GM18909 (cell line): ENCODE results near the gene SP7.
"Not testable (repeated sequence)": the region's sequence is repeated elsewhere in the genome, so short reads cannot be mapped to it uniquely, and the experiment has no call there.

ENCODE experiments used
- ATAC-seq: cut with Tn5 transposase; IDR thresholded peaks from one replicate; pipeline ENCODE4 v1.9.1; 2021; ENCODE audit warnings: mild to moderate bottlenecking; ENCODE audit not compliant: unreplicated experiment, poor library complexity

The SP7 gene

DNA sequence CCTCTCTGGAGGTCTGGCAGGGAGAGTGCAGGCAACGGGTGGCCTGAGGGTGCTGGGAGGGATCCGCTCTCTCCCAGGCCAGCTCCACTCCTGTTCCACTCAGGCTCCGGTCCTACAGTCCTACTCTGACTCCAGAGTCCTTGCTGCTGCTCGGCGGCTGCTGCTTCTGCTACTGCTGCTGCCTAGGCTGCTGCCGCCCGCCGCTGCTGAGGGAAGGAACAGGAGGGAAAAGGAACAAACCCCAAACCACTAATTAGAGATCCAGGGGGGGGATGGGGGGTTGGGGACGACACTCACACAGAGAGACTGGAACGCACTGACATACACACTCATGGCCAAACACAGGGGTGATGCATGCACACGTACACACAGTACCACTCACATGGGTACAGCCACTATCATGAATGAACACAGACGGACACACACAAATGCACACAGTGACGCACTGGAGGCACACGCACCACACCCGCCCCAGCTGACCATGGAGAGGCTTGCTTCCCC is at the start of gene SP7:
Gene SP7, minus strand, starts transcription at position 174 of the 501 bp plus-strand sequence. CDS start 708 bp downstream, outside the sequence.
- ATAC-seq: no peak

DNA sequence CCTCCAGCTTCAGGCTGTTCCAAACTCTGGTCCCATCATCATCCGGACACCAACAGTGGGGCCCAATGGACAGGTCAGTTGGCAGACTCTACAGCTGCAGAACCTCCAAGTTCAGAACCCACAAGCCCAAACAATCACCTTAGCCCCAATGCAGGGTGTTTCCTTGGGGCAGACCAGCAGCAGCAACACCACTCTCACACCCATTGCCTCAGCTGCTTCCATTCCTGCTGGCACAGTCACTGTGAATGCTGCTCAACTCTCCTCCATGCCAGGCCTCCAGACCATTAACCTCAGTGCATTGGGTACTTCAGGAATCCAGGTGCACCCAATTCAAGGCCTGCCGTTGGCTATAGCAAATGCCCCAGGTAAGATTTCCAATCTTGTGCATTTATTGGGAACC is 47.1 kb upstream of the SP7 start:
- ATAC-seq: no peak

DNA sequence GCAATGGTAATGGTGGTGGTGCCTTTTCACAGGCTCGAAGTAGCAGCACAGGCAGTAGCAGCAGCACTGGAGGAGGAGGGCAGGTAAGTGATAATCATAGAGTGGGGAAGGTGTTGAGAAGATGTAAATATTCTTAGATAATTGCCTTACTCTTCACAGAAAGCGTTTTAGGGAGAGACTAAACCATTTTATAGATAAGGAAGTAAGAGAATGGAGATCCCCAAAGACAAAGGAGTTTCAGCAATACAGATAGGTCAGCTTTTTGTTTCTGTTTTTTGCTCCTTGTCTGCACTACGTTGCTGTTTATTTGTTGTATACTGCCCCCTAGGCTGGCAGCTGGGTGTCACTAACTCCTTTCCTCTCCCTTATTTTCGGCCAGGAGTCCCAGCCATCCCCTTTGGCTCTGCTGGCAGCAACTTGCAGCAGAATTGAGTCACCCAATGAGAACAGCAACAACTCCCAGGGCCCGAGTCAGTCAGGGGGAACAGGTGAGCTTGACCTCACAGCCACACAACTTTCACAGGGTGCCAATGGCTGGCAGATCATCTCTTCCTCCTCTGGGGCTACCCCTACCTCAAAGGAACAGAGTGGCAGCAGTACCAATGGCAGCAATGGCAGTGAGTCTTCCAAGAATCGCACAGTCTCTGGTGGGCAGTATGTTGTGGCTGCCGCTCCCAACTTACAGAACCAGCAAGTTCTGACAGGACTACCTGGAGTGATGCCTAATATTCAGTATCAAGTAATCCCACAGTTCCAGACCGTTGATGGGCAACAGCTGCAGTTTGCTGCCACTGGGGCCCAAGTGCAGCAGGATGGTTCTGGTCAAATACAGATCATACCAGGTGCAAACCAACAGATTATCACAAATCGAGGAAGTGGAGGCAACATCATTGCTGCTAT is 45.8 kb upstream of the SP7 start:
- no peak for ATAC-seq

DNA sequence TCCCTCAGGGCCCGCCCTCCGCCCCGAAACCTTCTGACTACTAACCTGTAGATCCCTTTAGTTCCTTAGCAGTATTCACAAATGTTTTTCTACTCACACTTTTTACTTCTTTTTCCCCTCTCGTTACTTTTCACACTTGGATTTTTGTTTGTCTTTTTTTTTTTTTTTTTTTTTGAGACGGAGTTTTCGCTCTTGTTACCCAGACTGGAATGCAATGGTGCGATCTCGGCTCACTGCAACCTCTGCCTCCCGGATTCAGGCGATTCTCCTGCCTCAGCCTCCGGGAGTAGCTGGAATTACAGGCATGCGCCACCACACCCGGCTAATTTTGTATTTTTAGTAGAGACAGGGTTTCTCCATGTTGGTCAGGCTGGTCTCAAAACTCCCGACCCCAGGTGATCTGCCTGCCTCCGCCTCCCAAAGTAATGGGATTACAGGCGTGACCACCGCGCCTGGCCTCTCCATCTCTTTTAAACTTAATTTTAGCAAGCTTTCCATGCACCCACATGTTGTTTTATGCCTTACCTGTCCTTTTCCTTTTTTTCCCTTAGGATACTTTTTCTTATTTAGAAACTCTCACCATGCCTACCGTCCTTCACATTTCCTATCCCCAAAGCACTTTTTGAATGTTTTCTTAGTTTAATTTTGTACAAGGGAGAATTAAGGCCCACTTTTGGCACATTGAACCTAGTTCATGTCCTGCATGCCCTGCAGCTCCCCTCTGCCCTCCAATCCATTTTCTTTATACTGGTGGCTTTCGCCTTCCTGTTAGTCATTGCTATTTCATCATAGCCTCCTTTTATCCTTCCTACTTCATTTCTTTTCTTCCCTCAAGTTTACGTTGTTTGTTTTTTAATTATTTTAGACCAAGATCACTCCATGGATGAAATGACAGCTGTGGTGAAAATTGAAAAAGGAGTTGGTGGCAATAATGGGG is 44.9 kb upstream of the SP7 start:
- no peak for ATAC-seq

DNA sequence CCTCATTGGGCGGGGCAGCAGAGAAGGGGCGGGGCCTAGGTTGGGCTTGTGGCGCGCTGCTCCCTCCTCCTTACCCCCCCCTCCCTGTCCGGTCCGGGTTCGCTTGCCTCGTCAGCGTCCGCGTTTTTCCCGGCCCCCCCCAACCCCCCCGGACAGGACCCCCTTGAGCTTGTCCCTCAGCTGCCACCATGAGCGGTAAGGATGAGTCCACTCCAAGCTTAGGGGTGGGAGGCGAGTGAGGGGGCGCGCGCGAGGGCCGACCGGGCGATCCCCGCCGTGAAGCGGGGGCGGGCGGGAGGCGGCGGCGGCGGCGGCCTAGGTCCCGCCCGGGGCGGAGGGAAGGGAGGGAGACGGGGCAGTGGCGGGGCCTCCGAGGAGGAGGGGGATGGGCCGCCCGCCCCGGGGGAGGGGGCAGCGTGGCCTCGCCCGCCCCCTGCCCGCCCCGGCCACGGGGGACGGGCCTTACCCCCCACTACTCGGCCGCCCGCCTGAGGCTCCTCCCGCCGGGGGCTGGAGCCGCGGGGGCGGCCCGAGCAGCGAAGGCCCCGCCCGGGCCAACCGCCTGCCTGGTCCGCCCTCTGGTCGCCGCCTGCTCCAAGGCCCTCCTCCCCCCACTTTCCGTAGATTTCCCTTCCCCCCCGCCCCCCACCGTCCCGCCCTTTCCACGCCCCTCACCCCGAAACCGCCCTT is 44.1 kb upstream of the SP7 start, which contains the start of gene SP1:
Gene SP1, plus strand, starts transcription at position 73 of the 690 bp plus-strand sequence. Its CDS starts 116 bp downstream, at position 189.
- peak; percentile 41 for ATAC-seq

DNA sequence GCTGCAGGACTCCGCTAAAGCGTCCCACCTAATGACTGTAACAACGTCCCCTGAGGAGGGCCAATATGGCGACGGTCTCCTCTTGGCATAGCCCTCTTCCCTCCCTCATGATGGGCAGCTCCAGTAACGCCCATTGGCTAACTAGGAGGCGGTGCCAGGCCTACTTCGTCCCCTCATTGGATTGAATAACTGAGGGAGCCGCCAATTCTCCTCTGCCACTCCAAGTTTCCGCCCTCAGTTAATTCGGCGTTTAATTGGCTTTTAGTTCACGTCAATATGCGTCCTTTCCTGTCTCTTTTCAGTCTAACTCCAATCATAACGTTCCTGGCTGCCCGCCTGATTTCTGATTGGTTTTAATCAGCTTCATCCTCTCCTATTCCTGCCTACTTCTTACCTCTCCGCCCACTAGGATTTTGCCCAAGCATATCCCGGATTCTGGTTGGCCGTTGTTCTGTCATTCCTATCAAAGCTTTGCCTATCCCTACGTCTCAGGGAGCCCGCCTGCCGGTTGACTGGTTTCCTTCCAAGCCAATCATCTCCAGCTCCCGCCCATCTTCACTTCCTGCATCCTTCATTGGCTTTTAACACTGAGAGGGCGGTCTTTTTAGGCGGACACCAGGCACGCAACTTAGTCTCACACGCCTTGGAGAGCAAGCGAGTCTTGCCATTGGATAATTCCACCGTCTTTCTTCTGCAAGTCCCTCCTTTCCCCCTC is 43.4 kb upstream of the SP7 start:
- ATAC-seq: peak; percentile 76

DNA sequence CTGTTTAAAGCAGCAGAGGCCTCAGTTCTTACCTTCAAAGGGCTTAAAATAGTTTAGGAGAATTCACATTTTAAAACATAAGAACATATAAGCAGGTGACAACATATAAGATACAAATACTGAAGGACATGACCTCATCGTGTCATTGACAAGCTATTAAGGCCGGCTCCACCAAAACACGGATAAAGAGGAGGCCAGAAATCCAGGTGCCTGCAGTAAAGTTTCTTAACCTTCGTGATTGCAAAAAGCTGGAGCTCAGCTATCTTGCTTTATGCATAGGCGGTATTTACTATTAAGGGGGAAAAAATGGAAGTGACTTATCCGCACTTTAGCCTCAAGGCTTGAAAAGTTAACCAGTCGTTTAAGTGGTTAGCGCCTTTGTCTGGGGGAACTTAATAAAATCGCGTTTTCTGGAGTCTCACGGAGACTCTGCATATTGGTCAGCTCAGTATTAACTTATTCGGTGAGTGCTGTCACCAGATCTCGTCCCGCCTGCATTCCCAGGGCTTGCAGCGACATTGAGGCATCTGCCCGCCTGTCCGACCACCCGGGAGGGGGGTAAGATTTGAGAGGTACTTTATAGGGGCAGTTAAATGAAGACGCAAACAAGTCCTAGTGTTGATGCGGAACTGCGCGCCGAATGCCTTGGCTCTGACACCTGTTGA is 42.7 kb upstream of the SP7 start:
- no peak for ATAC-seq

DNA sequence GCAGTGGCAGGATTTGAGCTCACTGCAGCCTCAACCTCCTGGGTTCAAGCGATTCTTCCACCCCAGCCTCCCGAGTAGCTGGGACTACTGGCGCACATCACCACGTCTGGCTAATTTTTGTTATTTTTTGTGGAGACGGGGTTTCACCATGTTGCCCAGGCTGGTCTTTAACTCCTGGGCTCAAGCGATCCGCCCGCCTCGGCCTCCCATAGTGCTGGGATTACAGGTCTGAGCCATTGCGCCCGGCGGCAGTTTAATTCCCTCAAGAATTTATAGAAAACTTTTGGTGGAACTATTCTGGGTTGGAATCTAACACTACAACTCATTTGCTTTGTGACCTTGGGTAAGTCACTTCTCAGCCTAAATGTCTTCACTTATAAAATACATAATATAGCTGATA is 42.1 kb upstream of the SP7 start:
- ATAC-seq: no peak

DNA sequence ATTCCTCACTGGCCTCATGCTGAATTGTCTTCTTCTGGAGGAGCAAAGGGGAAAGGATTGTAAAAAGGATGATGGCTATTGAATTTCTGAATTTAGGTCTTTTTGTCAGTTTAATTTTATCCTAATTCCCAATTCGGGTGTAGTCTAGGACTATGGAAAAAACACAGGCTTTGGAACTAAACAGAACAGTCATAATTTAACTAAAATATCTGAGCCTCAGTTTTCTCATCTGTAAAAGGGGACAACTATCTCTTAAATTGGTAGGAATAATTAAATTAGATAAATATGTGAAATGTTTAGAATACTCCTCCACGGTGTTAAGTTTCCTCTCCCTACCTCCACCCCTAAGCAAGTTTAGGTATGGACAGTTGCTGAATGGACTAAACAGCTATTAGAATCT is 40.6 kb upstream of the SP7 start:
- no peak for ATAC-seq

DNA sequence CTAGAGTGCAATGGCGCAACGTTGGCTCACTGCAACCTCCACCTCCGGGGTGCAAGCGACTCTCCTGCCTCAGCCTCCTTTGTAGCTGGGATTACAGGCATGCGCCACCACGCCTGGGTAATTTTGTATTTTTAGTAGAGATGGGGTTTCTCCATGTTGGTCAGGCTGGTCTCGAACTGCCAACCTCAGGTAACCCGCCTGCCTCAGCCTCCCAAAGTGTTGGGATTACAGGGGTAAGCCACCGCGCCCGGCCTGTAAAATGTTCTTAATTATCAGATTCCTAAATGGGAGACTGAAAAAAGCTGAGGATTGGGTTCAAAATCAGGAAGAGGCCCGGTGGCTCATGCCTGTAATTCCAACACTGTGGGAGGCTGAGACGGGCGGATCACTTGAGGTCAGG is 38.1 kb upstream of the SP7 start:
- not testable (repeated sequence) for ATAC-seq

DNA sequence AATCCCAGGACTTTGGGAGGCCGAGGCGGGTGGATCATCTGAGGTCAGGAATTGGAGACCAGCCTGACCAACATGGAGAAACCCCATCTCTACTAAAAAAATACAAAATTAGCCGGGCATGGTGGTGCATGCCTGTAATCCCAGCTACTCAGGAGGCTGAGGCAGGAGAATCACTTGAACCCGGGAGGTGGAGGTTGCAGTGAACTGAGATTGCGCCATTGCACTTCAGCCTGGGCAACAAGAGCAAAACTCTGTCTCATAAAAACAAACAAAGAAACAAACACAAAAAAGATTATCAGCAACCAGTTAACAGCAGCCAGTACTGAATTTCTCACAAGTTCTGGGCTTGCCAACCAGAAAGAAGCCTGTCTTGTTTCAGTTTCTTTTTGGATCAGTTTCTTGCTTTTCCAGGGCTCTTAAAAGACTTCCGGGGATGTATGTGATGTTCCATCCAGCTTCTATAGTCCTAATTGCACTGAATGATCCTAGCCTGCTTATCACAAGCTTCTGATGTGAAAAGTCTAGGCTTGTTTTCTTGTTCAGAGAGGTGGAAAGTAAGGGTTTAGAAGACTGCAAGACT is 37.5 kb upstream of the SP7 start:
- not testable (repeated sequence) for ATAC-seq

DNA sequence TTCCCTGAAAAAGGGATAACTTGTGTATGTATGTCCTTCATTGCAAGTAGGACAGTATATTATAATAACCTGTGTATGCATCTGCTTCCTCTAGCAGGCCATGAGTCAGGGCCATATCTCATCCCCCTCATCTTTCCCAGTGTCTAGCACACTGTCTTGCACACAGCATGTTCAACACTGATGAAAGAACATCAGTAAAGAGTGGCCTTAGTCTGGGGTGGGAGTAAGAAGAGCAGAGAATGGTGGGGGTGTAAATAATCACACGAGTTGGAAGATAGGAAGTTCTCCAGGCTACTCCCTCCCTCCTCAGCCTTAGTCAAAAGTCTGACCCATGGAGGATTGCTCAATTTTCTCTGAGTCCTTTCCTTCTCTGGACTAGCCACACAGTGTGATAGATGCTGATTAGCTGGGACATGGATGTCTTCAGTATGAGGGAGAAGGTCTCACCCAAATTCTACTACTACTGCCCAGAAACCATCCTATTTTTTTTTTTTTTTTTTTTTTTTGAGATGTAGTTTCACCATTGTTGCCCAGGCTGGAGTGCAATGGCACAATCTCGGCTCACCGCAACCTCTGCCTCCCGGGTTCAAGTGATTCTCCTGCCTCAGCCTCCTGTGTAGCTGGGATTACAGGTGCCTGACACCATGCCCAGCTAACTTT is 29.2 kb upstream of the SP7 start:
- no peak for ATAC-seq

DNA sequence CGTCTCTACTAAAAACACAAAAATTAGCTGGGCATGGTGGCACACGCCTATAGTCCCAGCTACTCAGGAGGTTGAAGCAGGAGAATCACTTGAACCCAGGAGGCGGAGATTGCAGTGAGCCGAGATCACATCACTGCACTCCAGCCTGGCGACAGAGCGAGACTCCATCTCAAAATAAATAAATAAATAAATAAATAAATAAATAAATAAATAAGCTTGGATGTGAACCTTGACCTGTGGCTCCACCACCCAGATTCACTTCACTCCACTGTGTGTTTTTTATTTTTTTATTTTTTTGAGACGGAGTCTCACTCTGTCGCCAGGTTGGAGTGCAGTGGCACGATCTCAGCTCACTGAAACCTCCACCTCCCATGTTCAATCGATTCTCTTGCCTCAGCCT is 25.5 kb upstream of the SP7 start:
- not testable (repeated sequence) for ATAC-seq

DNA sequence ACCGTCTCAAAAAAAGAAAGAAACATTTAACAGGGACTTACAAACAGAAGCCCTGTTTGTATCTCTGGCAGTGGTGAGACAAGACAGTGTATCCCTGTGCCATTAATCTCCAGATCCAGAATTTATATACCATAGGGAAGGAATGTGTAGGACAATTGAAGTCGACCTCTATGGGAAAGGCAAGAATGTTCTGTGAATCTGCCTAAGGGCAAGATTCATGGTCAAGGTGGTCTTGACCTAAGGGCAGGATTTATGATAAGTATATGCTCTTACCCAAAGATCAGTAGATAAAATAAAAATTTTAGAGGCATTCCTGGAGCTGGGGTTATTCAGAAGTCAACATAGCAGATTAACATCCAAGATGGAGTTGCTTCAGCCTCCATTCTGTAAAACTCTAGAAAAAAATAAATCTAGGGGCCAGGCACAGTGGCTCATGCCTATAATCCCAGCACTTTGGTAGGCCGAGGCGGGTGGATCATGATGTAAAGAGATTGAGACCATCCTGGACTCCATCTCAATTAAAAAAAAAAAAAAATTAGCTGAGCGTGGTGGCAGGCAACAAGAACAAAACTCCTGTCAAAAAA is 22.8 kb upstream of the SP7 start:
- no peak for ATAC-seq

DNA sequence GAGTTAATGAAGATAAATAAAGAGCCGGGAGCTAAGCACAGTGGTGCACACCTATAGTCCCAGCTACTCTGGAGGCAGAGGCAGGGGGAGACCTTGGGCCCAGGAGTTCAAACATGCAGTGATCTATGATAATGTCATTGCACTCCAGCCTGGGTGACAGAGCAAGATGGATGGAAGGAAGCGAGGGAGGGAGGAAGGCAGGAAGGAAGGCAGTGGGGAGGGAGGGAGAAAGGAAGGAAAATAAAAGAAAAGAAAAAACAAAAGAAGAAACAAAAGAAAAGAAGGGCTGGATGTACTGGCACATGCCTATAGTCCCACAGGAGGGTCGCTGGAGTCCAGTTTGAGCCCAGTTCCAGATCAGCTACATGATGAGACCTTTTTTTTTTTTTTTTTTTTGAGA is 19.0 kb upstream of the SP7 start:
- no peak for ATAC-seq

DNA sequence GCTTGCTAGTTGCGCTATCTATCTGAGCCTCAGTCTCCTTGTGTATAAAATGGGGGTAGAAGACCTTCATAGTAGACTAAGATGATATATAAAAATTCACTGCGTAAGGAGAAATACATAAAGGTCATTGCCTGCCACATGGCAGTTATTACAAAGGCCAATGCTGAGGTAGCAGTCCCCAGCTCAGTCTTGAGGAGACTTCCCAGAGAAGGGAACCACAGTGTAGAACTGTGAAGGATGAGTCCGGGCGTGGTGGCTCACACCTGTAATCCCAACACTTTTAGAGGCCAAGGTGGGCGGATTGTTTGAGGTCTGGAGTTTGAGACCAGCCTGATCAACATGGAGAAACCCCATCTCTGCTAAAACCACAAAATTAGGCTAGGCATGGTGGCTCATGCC is 17.1 kb upstream of the SP7 start:
- no peak for ATAC-seq

DNA sequence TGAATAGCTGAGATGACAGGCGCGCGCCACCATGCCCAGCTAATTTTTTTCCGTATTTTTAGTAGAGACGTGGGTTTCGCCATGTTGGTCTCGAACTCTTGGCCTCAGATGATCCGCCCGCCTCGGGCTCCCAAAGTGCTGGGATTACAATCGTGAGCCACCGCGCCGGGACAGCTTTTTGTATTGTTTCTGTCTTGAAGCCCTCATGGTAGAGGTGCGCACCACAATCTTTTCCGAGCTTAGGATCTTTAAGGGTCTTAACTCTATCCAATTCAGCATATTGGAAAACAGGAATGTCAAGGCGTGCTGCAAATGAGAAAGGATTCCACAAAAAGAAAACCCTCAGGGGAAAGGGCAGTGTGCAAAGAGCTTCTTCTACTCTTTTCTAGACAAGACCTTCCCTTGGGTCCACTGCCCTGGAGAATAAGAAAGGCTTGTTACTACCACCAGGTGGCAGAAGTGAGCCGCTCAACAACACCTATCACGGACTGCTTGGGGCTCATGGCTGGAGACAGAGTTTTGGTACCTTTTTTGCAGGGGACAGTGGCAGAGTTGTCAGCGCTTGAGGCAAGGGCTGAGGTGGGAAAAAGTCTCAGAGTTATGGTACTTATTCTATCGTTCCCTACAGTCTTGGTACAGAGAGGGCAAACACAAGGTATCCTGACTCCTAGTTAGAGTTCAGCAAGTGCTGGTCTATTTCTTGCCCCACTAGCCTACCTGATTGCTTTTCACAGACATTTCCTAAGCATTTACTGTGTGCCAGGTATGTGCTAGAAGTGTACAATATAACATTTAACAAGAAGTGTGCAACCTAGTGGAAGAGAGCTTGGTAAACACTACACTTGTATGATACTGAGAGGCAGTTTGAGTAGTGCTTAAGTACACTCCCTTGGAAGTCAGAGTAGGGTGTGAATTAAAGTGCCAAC is 16.4 kb upstream of the SP7 start:
- ATAC-seq: peak; percentile 65
